IMR-90 (cell line): ENCODE measurements around the gene UNC13A. TPM values are rescaled to one million over a fixed set of nuclear protein-coding genes. Genes with fewer than 3 reads are reported as not detected.

Experiments
- ATAC-seq: fragments of 200-7000 bp; cut with Tn5 transposase; 2 replicates; pipeline ENCODE4 v1.9.1; 2020; ENCODE audit warnings: low read depth, mild to moderate bottlenecking, moderate library complexity
- BruUV-seq: library from RNA; stranded (reverse); fragments of 400-500 nt; replicated peaks from 2 replicates; lab custom pipeline; 2021; lab: Mats Ljungman, UMichigan
- CTCF ChIA-PET: fragments of 300-600 bp; formaldehyde crosslinking; extraction: SDS; loops from one replicate; lab custom pipeline; 2021; ENCODE audit warnings: antibody characterized with exemption; lab: Yijun Ruan, JAX
- POLR2A ChIA-PET: fragments of 300-600 bp; sonication (Branson Sonifier 250); formaldehyde crosslinking; loops from one replicate; lab custom pipeline; 2022; ENCODE audit warnings: antibody characterized with exemption; ENCODE audit not compliant: unreplicated experiment; lab: Charles Lee
- DNase-seq: peaks from one replicate; pipeline ENCODE4 v3.0.0; 2013
- H2AFZ ChIP-seq: replicated peaks from 2 replicates; pipeline ENCODE3; 2013; ENCODE audit warnings: low read length, mild to moderate bottlenecking; ENCODE audit not compliant: poor library complexity
- H2AK5ac ChIP-seq: 2 replicates; pipeline ENCODE4 v1.6.1; 2013; ENCODE audit warnings: low read depth, low read length, inconsistent platforms
- H2AK9ac ChIP-seq: replicated peaks from 2 replicates; pipeline ENCODE3; 2013; ENCODE audit warnings: mild to moderate bottlenecking, low read depth, low read length, moderate library complexity; ENCODE audit not compliant: poor library complexity
- H2BK120ac ChIP-seq: 2 replicates; pipeline ENCODE4 v1.6.1; 2013; ENCODE audit warnings: low read depth, low read length, inconsistent platforms
- H2BK15ac ChIP-seq: 3 replicates; pipeline ENCODE4 v1.6.1; 2013; ENCODE audit warnings: low read depth, low read length, inconsistent platforms
- H2BK20ac ChIP-seq: 2 replicates; pipeline ENCODE4 v1.6.1; 2013; ENCODE audit warnings: low read depth, mild to moderate bottlenecking, inconsistent platforms, low read length, moderate library complexity
- H2BK5ac ChIP-seq: 2 replicates; pipeline ENCODE4 v1.6.1; 2013; ENCODE audit warnings: mild to moderate bottlenecking, low read depth, low read length, inconsistent platforms; ENCODE audit not compliant: poor library complexity, severe bottlenecking
- H3K14ac ChIP-seq: replicated peaks from 2 replicates; pipeline ENCODE4 v1.6.1; 2013; ENCODE audit warnings: low read depth, low read length, inconsistent platforms
- H3K18ac ChIP-seq: 2 replicates; pipeline ENCODE4 v1.6.1; 2013; ENCODE audit warnings: low read depth, low read length, control low read depth
- H3K23ac ChIP-seq: 2 replicates; pipeline ENCODE4 v1.6.1; 2013; ENCODE audit warnings: low read depth, low read length, inconsistent platforms
- H3K27ac ChIP-seq: 2 replicates; pipeline ENCODE4 v1.5.1; 2013; ENCODE audit warnings: mild to moderate bottlenecking, control low read depth, low read length; ENCODE audit not compliant: insufficient read depth
- H3K27me3 ChIP-seq: 2 replicates; pipeline ENCODE4 v1.6.1; 2013; ENCODE audit warnings: low read length; ENCODE audit not compliant: control insufficient read depth, insufficient read depth
- H3K36me3 ChIP-seq: 2 replicates; pipeline ENCODE4 v1.6.1; 2013; ENCODE audit warnings: low read length, mixed read lengths; ENCODE audit not compliant: control insufficient read depth, insufficient read depth
- H3K4ac ChIP-seq: 2 replicates; pipeline ENCODE4 v1.6.1; 2013; ENCODE audit warnings: low read depth, low read length, inconsistent platforms
- H3K4me1 ChIP-seq: 2 replicates; pipeline ENCODE4 v1.6.1; 2013; ENCODE audit warnings: low read length, mixed read lengths; ENCODE audit not compliant: control insufficient read depth, insufficient read depth
- H3K4me2 ChIP-seq: 2 replicates; pipeline ENCODE4 v1.6.1; 2013; ENCODE audit warnings: low read depth, mild to moderate bottlenecking, control low read depth, low read length, moderate library complexity
- H3K4me3 ChIP-seq: 2 replicates; pipeline ENCODE4 v1.5.1; 2013; ENCODE audit warnings: low read depth, mild to moderate bottlenecking, control low read depth, low read length, moderate library complexity; ENCODE audit not compliant: insufficient read depth
- H3K56ac ChIP-seq: 2 replicates; pipeline ENCODE4 v1.6.1; 2013; ENCODE audit warnings: low read length, inconsistent platforms; ENCODE audit not compliant: insufficient read depth; ENCODE audit errors: extremely low read depth
- H3K79me1 ChIP-seq, 2 experiments: 2 replicates each; pipeline ENCODE4 v1.6.1; 2013; ENCODE audit warnings: low read length in 2 of 2, inconsistent platforms in 1 of 2, low read depth in 1 of 2
- H3K9ac ChIP-seq: 2 replicates; pipeline ENCODE4 v1.6.1; 2013; ENCODE audit warnings: low read depth, low read length, control low read depth
- H3K9me1 ChIP-seq: 2 replicates; pipeline ENCODE4 v1.6.1; 2013; ENCODE audit warnings: low read length, inconsistent platforms; ENCODE audit not compliant: insufficient read depth
- H3K9me3 ChIP-seq: 2 replicates; pipeline ENCODE4 v1.6.1; 2013; ENCODE audit warnings: low read length; ENCODE audit not compliant: control insufficient read depth, insufficient read depth
- H4K20me1 ChIP-seq: 2 replicates; pipeline ENCODE4 v1.6.1; 2013; ENCODE audit warnings: low read length, inconsistent platforms; ENCODE audit not compliant: insufficient read depth
- H4K5ac ChIP-seq: 2 replicates; pipeline ENCODE4 v1.6.1; 2013; ENCODE audit warnings: mild to moderate bottlenecking, low read depth, low read length, control low read depth
- H4K8ac ChIP-seq, 2 experiments: 2 replicates each; pipeline ENCODE4 v1.6.1; 2013; ENCODE audit warnings: low read depth in 2 of 2, low read length in 2 of 2, control low read depth in 1 of 2, inconsistent platforms in 1 of 2
- H4K91ac ChIP-seq: 2 replicates; pipeline ENCODE4 v1.6.1; 2013; ENCODE audit warnings: low read depth, low read length, inconsistent platforms; ENCODE audit not compliant: insufficient read depth
- CTCF ChIP-seq: conservative IDR thresholded peaks from 2 replicates; pipeline ENCODE4 v1.5.1; 2012; ENCODE audit warnings: mild to moderate bottlenecking, low read depth, low read length, improper control_type of control experiment
- USF2 ChIP-seq: fragments of 150-350 bp; IDR thresholded peaks from 2 replicates; pipeline ENCODE4 v1.6.1; 2017; ENCODE audit warnings: mild to moderate bottlenecking, antibody characterized with exemption, low read length, low read depth
- WGBS, 2 experiments: methylation state at CpG; one replicate each; pipeline versions ENCODE4 v1.1.5 to v1.1.7; 2013; ENCODE audit warnings: missing lambda C conversion rate in 2 of 2; ENCODE audit not compliant: insufficient read length in 1 of 2; ENCODE audit errors: extremely low coverage in 2 of 2; 5-methylcytosine and 5-hydroxymethylcytosine counted together
- dilution Hi-C: fragments of 300-500 bp; cut with HindIII; formaldehyde crosslinking; loops from one replicate; pipeline ENCODE4 v1.14.3; 2018; ENCODE audit warnings: low sequenced_read_pairs; ENCODE audit not compliant: unreplicated experiment
- in situ Hi-C: fragments of 300-500 bp; cut with MboI; formaldehyde crosslinking; loops from 3 replicates; pipeline ENCODE4 v1.14.3; 2019; ENCODE audit warnings: low sequenced_read_pairs, inconsistent platforms, mixed read lengths
- intact Hi-C: fragments of 100-400 bp; cut with micrococcal nuclease; formaldehyde crosslinking; loops from 2 replicates; pipeline ENCODE4 v1.10.0; 2022
- polyA plus RNA-seq, 3 experiments: library from polyadenylated mRNA; depleted of rRNA; stranded (reverse); fragments of >200 nt; gene quantifications; 2 replicates each; pipeline ENCODE4 v1.2.3, GENCODE V29; 2012; ENCODE audit warnings: low replicate concordance in 1 of 3
- total RNA-seq: library from RNA; depleted of rRNA; stranded (reverse); fragments of >200 nt; gene quantifications from 2 replicates; pipeline ENCODE4 v1.2.3, GENCODE V29; 2012

Gene UNC13A
- total and polyA plus RNA-seq, 2 of the 4 experiments (the other 2 are of a cell fraction) = 0.18 to 0.22 TPM

- H4K20me1 ChIP-seq = no peaks in the 10 kb centered on the region
- H4K5ac ChIP-seq = no peak overlapping the region
- 11% methylated on average over 12 of the region's 17 CpGs; no CpG with 5 or more reads in 1 of the 2 experiments for whole genome bisulfite sequencing, 2 experiments
- H2BK5ac ChIP-seq = no peak overlapping the region
- dilution Hi-C loops = no loop called here
- no peaks in the 10 kb centered on the region; the same call in 1 of the 2 replicates for H3K27me3 ChIP-seq
- in situ Hi-C loops = loop anchor here (10.0 kb wide), 1 partner anchor 148 kb away; the partner anchor contains the start of gene RPL18A
- no peak overlapping the region for H3K23ac ChIP-seq
- H3K4me1 ChIP-seq = no peaks in the 10 kb centered on the region
- H2AK5ac ChIP-seq = no peak overlapping the region
- intact Hi-C loops = no loop called here
- no peak overlapping the region for H3K14ac ChIP-seq
- H2AK9ac ChIP-seq = no peak overlapping the region
- H3K9me3 ChIP-seq = no peaks in the 10 kb centered on the region
- no peak overlapping the region for H3K4ac ChIP-seq
- POLR2A ChIA-PET = no interaction called here
- H3K18ac ChIP-seq = no peak overlapping the region
- H3K79me1 ChIP-seq = no peaks in the 10 kb centered on the region
- H3K4me2 ChIP-seq = no peak overlapping the region
- no TSS peak for BruUV-seq
- H3K4me3 ChIP-seq = no peak overlapping the region
- CTCF ChIA-PET = interaction anchor here (1.4 kb wide), 1 partner anchor 60 kb away, joined by 3 read pairs; no protein-coding TSS in a partner anchor
- TF ChIP-seq CTCF = no peak
- peak; percentile 34; the same call in 1 of the 2 replicates for TF ChIP-seq USF2
- no peaks in the 10 kb centered on the region for H3K36me3 ChIP-seq
- H2BK20ac ChIP-seq = no peak overlapping the region
- H4K8ac ChIP-seq = no peak overlapping the region
- H3K9ac ChIP-seq = no peak overlapping the region
- H2BK120ac ChIP-seq = no peak overlapping the region
- H3K9me1 ChIP-seq = no peaks in the 10 kb centered on the region
- DNase-seq = peak; percentile 39
- ATAC-seq = peak; percentile 91
- H2BK15ac ChIP-seq = no peak overlapping the region
- no peak overlapping the region for H3K56ac ChIP-seq
- H4K91ac ChIP-seq = no peak overlapping the region
- H3K27ac ChIP-seq = no peak overlapping the region
- peak overlapping the region; percentile 68 for H2AFZ ChIP-seq
These were observed 18.6 kb upstream of the UNC13A start for GRCh38 chr19:17706750-17707181.
